IPS-11a (cell line): ENCODE measurements around the gene IFNAR2.

ENCODE experiments used
- H3K4me3 ChIP-seq: one replicate; pipeline ENCODE4 v1.5.1; 2013; ENCODE audit warnings: low read depth, low read length, control low read depth

Gene IFNAR2

GRCh38 chr21:33229784-33230544, at the start of gene IFNAR2:
Gene IFNAR2 (plus strand): TSS chr21:33229938. CDS start chr21:33241923, 11,985 bp downstream.
- peak within 1 kb of the TSS; percentile 55 for H3K4me3 ChIP-seq

- H3K4me3 ChIP-seq: no peak overlapping the region
Measured at GRCh38 chr21:33185852-33186251, 43.9 kb upstream of the IFNAR2 start.

DNA sequence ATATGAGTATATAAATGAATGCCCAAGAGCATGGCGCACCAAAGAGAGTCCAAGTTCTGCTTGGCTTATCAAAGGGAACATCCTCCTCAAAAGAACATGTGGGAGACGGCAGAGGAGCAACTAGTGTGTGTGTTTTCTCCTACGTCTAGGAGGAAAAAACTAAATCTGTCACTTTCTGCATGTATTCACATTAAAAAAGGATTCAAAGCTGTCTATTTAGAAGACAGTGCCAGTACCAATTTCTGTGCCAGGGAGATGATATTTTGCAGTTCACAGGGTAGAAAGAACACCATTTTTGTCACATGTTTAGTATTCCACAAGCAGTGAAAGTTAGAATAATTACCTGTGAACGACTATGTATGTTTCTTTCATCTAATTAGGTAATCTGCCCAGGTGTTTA, 42.5 kb upstream of the IFNAR2 start:
- no peak overlapping the region for H3K4me3 ChIP-seq

- no peak overlapping the region for H3K4me3 ChIP-seq
Measured at GRCh38 chr21:33189237-33189636, 40.5 kb upstream of the IFNAR2 start.

- H3K4me3 ChIP-seq: no peak overlapping the region
Measured at GRCh38 chr21:33189824-33190223, 39.9 kb upstream of the IFNAR2 start.

GRCh38 chr21:33196941-33197374, 32.8 kb upstream of the IFNAR2 start:
- H3K4me3 ChIP-seq: peak overlapping the region; percentile 8

GRCh38 chr21:33197496-33197895, 32.2 kb upstream of the IFNAR2 start:
- H3K4me3 ChIP-seq: no peak overlapping the region

- H3K4me3 ChIP-seq: no peak overlapping the region
Measured at GRCh38 chr21:33198346-33199099, 31.2 kb upstream of the IFNAR2 start.

- H3K4me3 ChIP-seq: no peak overlapping the region
Measured at GRCh38 chr21:33199100-33199464, 30.7 kb upstream of the IFNAR2 start.

GRCh38 chr21:33199516-33200217, 30.1 kb upstream of the IFNAR2 start:
- H3K4me3 ChIP-seq: no peak overlapping the region

DNA sequence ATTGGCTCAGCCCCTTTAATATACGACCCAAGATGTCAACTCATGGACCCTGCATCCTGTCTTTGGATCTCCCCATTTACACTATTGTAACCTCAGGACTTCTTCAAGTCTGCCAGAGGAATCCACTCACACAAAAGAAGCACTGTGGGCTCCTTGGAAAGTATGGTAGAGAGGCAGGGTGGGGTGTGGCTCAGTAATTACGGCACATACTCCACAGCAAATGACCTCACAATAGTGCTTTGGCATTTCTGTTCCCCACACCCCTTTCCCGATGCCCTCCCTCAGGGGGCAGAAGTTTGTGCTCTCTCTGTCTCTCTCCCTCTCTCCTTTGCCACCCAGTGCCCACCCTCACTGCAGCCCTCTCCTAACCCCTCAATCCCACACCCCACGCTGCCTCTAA, 27.8 kb upstream of the IFNAR2 start:
- H3K4me3 ChIP-seq: no peak overlapping the region

- H3K4me3 ChIP-seq: no peak overlapping the region
Measured at GRCh38 chr21:33202464-33203363, 27.0 kb upstream of the IFNAR2 start.

- H3K4me3 ChIP-seq: no peak overlapping the region
Measured at GRCh38 chr21:33203371-33203724, 26.4 kb upstream of the IFNAR2 start.

- H3K4me3 ChIP-seq: no peak overlapping the region
Measured at GRCh38 chr21:33205476-33205875, 24.3 kb upstream of the IFNAR2 start.

DNA sequence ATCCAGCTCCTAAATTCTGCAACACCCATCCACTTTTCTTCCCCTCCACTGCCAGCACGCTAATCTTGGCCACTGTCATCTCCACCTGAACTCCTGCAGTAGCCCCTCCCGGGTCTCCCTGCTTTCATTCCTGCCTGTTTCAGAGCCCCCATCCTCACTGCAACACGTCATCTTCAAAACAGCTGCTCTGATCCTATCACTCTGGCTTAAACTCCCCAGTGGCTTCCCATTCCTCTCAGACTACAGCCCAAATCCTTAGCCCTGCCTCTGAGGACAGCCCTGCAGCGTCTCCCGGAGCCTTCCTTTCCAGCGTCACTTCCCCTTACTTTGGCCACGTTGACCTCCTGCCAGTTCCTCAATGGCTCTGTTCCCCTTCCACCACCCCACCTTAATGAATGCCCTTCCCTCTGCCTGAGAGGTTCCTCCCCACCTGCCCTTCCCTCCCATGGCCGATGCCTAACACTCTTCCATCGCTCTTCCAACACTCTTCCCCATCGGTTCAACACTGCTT, 22.9 kb upstream of the IFNAR2 start:
- no peak overlapping the region for H3K4me3 ChIP-seq

- H3K4me3 ChIP-seq: no peak overlapping the region
Measured at GRCh38 chr21:33207449-33208149, 22.1 kb upstream of the IFNAR2 start.

DNA sequence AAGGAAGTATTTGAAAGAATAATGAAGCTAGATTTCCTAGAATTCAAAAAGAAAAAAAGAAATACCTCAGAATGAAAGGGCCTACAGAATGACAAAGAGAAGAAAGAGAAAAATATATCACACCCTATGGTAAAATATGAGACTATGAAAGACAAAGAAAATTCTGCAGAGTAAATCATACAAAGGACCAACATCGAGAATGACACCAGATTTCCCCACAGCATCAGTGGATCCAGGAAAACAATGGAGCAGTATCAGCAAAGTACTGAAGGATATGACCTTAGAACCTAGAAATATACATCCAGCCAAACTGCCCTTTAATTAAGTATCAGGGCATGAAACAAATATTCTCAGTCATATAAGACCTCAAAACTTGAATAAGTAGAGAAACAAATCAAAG, 21.2 kb upstream of the IFNAR2 start:
- H3K4me3 ChIP-seq: no peak overlapping the region

DNA sequence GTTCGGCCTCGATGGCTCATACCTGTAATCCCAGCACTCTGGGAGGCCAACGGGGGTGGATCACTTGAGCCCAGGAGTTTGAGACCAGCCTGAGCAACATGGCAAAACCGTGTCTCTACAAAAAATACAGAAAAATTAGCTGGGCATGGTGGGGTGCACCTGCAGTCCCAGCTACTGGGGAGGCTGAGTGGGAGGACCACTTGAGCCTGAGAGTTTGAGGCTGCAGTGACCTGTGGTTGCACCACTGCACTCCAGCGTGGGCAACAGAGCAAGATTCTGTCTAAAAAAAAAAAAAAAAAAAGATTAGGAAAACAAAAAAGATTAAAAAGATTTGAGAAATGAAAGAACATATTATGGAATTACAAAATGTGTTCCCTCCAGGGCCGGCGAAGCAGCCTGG, 18.4 kb upstream of the IFNAR2 start:
- no peak overlapping the region for H3K4me3 ChIP-seq

DNA sequence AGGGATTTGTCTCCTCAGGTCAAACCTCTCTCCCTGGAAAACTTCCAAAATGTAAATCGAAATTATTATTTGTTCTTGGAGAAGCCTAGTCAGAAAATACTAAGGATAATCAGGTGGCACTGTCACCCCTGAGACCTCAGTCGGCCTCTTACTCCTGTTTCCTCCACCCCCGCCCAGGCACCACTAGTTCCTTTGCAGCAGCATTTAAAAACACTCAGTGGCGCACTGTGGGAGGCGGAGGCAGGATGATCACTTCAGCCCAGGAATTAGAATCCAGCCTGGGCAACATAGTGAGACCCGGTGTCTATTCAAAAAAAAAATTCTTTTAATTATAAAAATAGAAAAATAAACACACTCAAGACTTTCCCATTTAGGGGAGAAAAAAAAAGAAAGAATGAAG, 18.0 kb upstream of the IFNAR2 start:
- no peak overlapping the region for H3K4me3 ChIP-seq
